IMR-90 (cell line): ENCODE data around the gene ERCC1. TPM values are rescaled to one million over a fixed set of nuclear protein-coding genes. Genes with fewer than 3 reads are reported as not detected.

Experiments used
- ATAC-seq: fragments of 200-7000 bp; cut with Tn5 transposase; 2 replicates; pipeline ENCODE4 v1.9.1; 2020; ENCODE audit warnings: low read depth, mild to moderate bottlenecking, moderate library complexity
- BruUV-seq: library from RNA; stranded (reverse); fragments of 400-500 nt; replicated peaks from 2 replicates; lab custom pipeline; 2021; lab: Mats Ljungman, UMichigan
- CTCF ChIA-PET: fragments of 300-600 bp; formaldehyde crosslinking; extraction: SDS; loops from one replicate; lab custom pipeline; 2021; ENCODE audit warnings: antibody characterized with exemption; lab: Yijun Ruan, JAX
- POLR2A ChIA-PET: fragments of 300-600 bp; sonication (Branson Sonifier 250); formaldehyde crosslinking; loops from one replicate; lab custom pipeline; 2022; ENCODE audit warnings: antibody characterized with exemption; ENCODE audit not compliant: unreplicated experiment; lab: Charles Lee
- DNase-seq: peaks from one replicate; pipeline ENCODE4 v3.0.0; 2013
- H2AFZ ChIP-seq: replicated peaks from 2 replicates; pipeline ENCODE3; 2013; ENCODE audit warnings: low read length, mild to moderate bottlenecking; ENCODE audit not compliant: poor library complexity
- H2AK5ac ChIP-seq: 2 replicates; pipeline ENCODE4 v1.6.1; 2013; ENCODE audit warnings: low read depth, low read length, inconsistent platforms
- H2AK9ac ChIP-seq: replicated peaks from 2 replicates; pipeline ENCODE3; 2013; ENCODE audit warnings: mild to moderate bottlenecking, low read depth, low read length, moderate library complexity; ENCODE audit not compliant: poor library complexity
- H2BK120ac ChIP-seq: 2 replicates; pipeline ENCODE4 v1.6.1; 2013; ENCODE audit warnings: low read depth, low read length, inconsistent platforms
- H2BK15ac ChIP-seq: 3 replicates; pipeline ENCODE4 v1.6.1; 2013; ENCODE audit warnings: low read depth, low read length, inconsistent platforms
- H2BK20ac ChIP-seq: 2 replicates; pipeline ENCODE4 v1.6.1; 2013; ENCODE audit warnings: low read depth, mild to moderate bottlenecking, inconsistent platforms, low read length, moderate library complexity
- H2BK5ac ChIP-seq: 2 replicates; pipeline ENCODE4 v1.6.1; 2013; ENCODE audit warnings: mild to moderate bottlenecking, low read depth, low read length, inconsistent platforms; ENCODE audit not compliant: poor library complexity, severe bottlenecking
- H3K14ac ChIP-seq: replicated peaks from 2 replicates; pipeline ENCODE4 v1.6.1; 2013; ENCODE audit warnings: low read depth, low read length, inconsistent platforms
- H3K18ac ChIP-seq: 2 replicates; pipeline ENCODE4 v1.6.1; 2013; ENCODE audit warnings: low read depth, low read length, control low read depth
- H3K23ac ChIP-seq: 2 replicates; pipeline ENCODE4 v1.6.1; 2013; ENCODE audit warnings: low read depth, low read length, inconsistent platforms
- H3K27ac ChIP-seq: 2 replicates; pipeline ENCODE4 v1.5.1; 2013; ENCODE audit warnings: mild to moderate bottlenecking, control low read depth, low read length; ENCODE audit not compliant: insufficient read depth
- H3K27me3 ChIP-seq: 2 replicates; pipeline ENCODE4 v1.6.1; 2013; ENCODE audit warnings: low read length; ENCODE audit not compliant: control insufficient read depth, insufficient read depth
- H3K36me3 ChIP-seq: 2 replicates; pipeline ENCODE4 v1.6.1; 2013; ENCODE audit warnings: low read length, mixed read lengths; ENCODE audit not compliant: control insufficient read depth, insufficient read depth
- H3K4ac ChIP-seq: 2 replicates; pipeline ENCODE4 v1.6.1; 2013; ENCODE audit warnings: low read depth, low read length, inconsistent platforms
- H3K4me1 ChIP-seq: 2 replicates; pipeline ENCODE4 v1.6.1; 2013; ENCODE audit warnings: low read length, mixed read lengths; ENCODE audit not compliant: control insufficient read depth, insufficient read depth
- H3K4me2 ChIP-seq: 2 replicates; pipeline ENCODE4 v1.6.1; 2013; ENCODE audit warnings: low read depth, mild to moderate bottlenecking, control low read depth, low read length, moderate library complexity
- H3K4me3 ChIP-seq: 2 replicates; pipeline ENCODE4 v1.5.1; 2013; ENCODE audit warnings: low read depth, mild to moderate bottlenecking, control low read depth, low read length, moderate library complexity; ENCODE audit not compliant: insufficient read depth
- H3K56ac ChIP-seq: 2 replicates; pipeline ENCODE4 v1.6.1; 2013; ENCODE audit warnings: low read length, inconsistent platforms; ENCODE audit not compliant: insufficient read depth; ENCODE audit errors: extremely low read depth
- H3K79me1 ChIP-seq, 2 experiments: 2 replicates each; pipeline ENCODE4 v1.6.1; 2013; ENCODE audit warnings: low read length in 2 of 2, inconsistent platforms in 1 of 2, low read depth in 1 of 2
- H3K9ac ChIP-seq: 2 replicates; pipeline ENCODE4 v1.6.1; 2013; ENCODE audit warnings: low read depth, low read length, control low read depth
- H3K9me1 ChIP-seq: 2 replicates; pipeline ENCODE4 v1.6.1; 2013; ENCODE audit warnings: low read length, inconsistent platforms; ENCODE audit not compliant: insufficient read depth
- H3K9me3 ChIP-seq: 2 replicates; pipeline ENCODE4 v1.6.1; 2013; ENCODE audit warnings: low read length; ENCODE audit not compliant: control insufficient read depth, insufficient read depth
- H4K20me1 ChIP-seq: 2 replicates; pipeline ENCODE4 v1.6.1; 2013; ENCODE audit warnings: low read length, inconsistent platforms; ENCODE audit not compliant: insufficient read depth
- H4K5ac ChIP-seq: 2 replicates; pipeline ENCODE4 v1.6.1; 2013; ENCODE audit warnings: mild to moderate bottlenecking, low read depth, low read length, control low read depth
- H4K8ac ChIP-seq, 2 experiments: 2 replicates each; pipeline ENCODE4 v1.6.1; 2013; ENCODE audit warnings: low read depth in 2 of 2, low read length in 2 of 2, control low read depth in 1 of 2, inconsistent platforms in 1 of 2
- H4K91ac ChIP-seq: 2 replicates; pipeline ENCODE4 v1.6.1; 2013; ENCODE audit warnings: low read depth, low read length, inconsistent platforms; ENCODE audit not compliant: insufficient read depth
- BHLHE40 ChIP-seq: fragments of 150-350 bp; IDR thresholded peaks from 2 replicates; pipeline ENCODE4 v1.6.1; 2016; ENCODE audit warnings: mild to moderate bottlenecking, low read depth, low read length
- CTCF ChIP-seq: conservative IDR thresholded peaks from 2 replicates; pipeline ENCODE4 v1.5.1; 2012; ENCODE audit warnings: mild to moderate bottlenecking, low read depth, low read length, improper control_type of control experiment
- ELK1 ChIP-seq: fragments of 150-350 bp; IDR thresholded peaks from 2 replicates; pipeline ENCODE4 v1.6.1; 2016; ENCODE audit warnings: low read depth, mild to moderate bottlenecking, low read length, moderate library complexity, borderline replicate concordance
- FOS ChIP-seq: fragments of 150-350 bp; IDR thresholded peaks from 2 replicates; pipeline ENCODE4 v1.6.1; 2016; ENCODE audit warnings: low read depth, low read length
- MAFK ChIP-seq: IDR thresholded peaks from 2 replicates; pipeline ENCODE4 v1.6.1; 2012; ENCODE audit warnings: low read depth, low read length, improper control_type of control experiment
- MAZ ChIP-seq: IDR thresholded peaks from 2 replicates; pipeline ENCODE4 v1.6.1; 2012; ENCODE audit warnings: low read depth, mild to moderate bottlenecking, low read length, improper control_type of control experiment, moderate library complexity, borderline replicate concordance
- MXI1 ChIP-seq: IDR thresholded peaks from 2 replicates; pipeline ENCODE4 v1.6.1; 2012; ENCODE audit warnings: low read depth, mild to moderate bottlenecking, low read length, moderate library complexity, borderline replicate concordance
- NFE2L2 ChIP-seq: fragments of 150-350 bp; IDR thresholded peaks from 2 replicates; pipeline ENCODE4 v1.6.1; 2016; ENCODE audit warnings: low read depth, mild to moderate bottlenecking, low read length
- POLR2A ChIP-seq: IDR thresholded peaks from 2 replicates; pipeline ENCODE4 v1.6.1; 2012; ENCODE audit warnings: mild to moderate bottlenecking, low read depth, low read length
- RAD21 ChIP-seq: IDR thresholded peaks from 2 replicates; pipeline ENCODE4 v1.6.1; 2012; ENCODE audit warnings: low read length, improper control_type of control experiment
- RCOR1 ChIP-seq: IDR thresholded peaks from 2 replicates; pipeline ENCODE4 v1.6.1; 2012; ENCODE audit warnings: mild to moderate bottlenecking, low read length, improper control_type of control experiment; ENCODE audit not compliant: insufficient replicate concordance
- SMC3 ChIP-seq: fragments of 150-350 bp; IDR thresholded peaks from 2 replicates; pipeline ENCODE4 v1.6.1; 2016; ENCODE audit warnings: low read depth, mild to moderate bottlenecking, antibody characterized with exemption, low read length, moderate library complexity
- WGBS, 2 experiments: methylation state at CpG; one replicate each; pipeline versions ENCODE4 v1.1.5 to v1.1.7; 2013; ENCODE audit warnings: missing lambda C conversion rate in 2 of 2; ENCODE audit not compliant: insufficient read length in 1 of 2; ENCODE audit errors: extremely low coverage in 2 of 2; 5-methylcytosine and 5-hydroxymethylcytosine counted together
- dilution Hi-C: fragments of 300-500 bp; cut with HindIII; formaldehyde crosslinking; loops from one replicate; pipeline ENCODE4 v1.14.3; 2018; ENCODE audit warnings: low sequenced_read_pairs; ENCODE audit not compliant: unreplicated experiment
- in situ Hi-C: fragments of 300-500 bp; cut with MboI; formaldehyde crosslinking; loops from 3 replicates; pipeline ENCODE4 v1.14.3; 2019; ENCODE audit warnings: low sequenced_read_pairs, inconsistent platforms, mixed read lengths
- intact Hi-C: fragments of 100-400 bp; cut with micrococcal nuclease; formaldehyde crosslinking; loops from 2 replicates; pipeline ENCODE4 v1.10.0; 2022
- polyA plus RNA-seq, 3 experiments: library from polyadenylated mRNA; depleted of rRNA; stranded (reverse); fragments of >200 nt; gene quantifications; 2 replicates each; pipeline ENCODE4 v1.2.3, GENCODE V29; 2012; ENCODE audit warnings: low replicate concordance in 1 of 3
- total RNA-seq: library from RNA; depleted of rRNA; stranded (reverse); fragments of >200 nt; gene quantifications from 2 replicates; pipeline ENCODE4 v1.2.3, GENCODE V29; 2012
- TF ChIP-seq, protein P1 (sequence below): fragments of 150-350 bp; IDR thresholded peaks from 2 replicates; pipeline ENCODE4 v1.6.1; 2017; ENCODE audit warnings: mild to moderate bottlenecking, antibody characterized with exemption, low read length, low read depth

ERCC1 gene
- total and polyA plus RNA-seq, 2 of the 4 experiments (the other 2 are of a cell fraction), result 84.2 to 132 TPM

GRCh38 chr19:45420871-45421270 is 2.8 kb downstream of the ERCC1 start:
- H4K91ac ChIP-seq, result no peak overlapping the region
- no peak overlapping the region for H4K8ac ChIP-seq
- no peak overlapping the region for H2AFZ ChIP-seq
- no peak for ATAC-seq
- CTCF ChIA-PET, result no interaction called here
- H3K23ac ChIP-seq, result no peak overlapping the region
- intact Hi-C loops, result no loop called here
- H3K27me3 ChIP-seq, result no peaks in the 10 kb centered on the region
- H3K9me3 ChIP-seq, result no peaks in the 10 kb centered on the region
- no peak overlapping the region for H2AK9ac ChIP-seq
- 96% methylated on average over 4 of the region's 6 CpGs; no CpG with 5 or more reads in 1 of the 2 experiments for WGBS, 2 experiments
- no peaks in the 10 kb centered on the region for H4K20me1 ChIP-seq
- H3K4ac ChIP-seq, result no peak overlapping the region
- H2BK120ac ChIP-seq, result no peak overlapping the region
- H3K56ac ChIP-seq, result no peak overlapping the region
- POLR2A ChIA-PET, result no interaction called here
- in situ Hi-C loops, result no loop called here
- no peak overlapping the region for H2BK20ac ChIP-seq
- TF ChIP-seq NFE2L2 (no peak), MXI1 (no peak), BHLHE40 (no peak), RAD21 (no peak), MAZ (no peak), ELK1 (no peak), MAFK (no peak), SMC3 (no peak), FOS (no peak), RCOR1 (no peak), CTCF (no peak), POLR2A (no peak)
- TF ChIP-seq, protein P1, sequence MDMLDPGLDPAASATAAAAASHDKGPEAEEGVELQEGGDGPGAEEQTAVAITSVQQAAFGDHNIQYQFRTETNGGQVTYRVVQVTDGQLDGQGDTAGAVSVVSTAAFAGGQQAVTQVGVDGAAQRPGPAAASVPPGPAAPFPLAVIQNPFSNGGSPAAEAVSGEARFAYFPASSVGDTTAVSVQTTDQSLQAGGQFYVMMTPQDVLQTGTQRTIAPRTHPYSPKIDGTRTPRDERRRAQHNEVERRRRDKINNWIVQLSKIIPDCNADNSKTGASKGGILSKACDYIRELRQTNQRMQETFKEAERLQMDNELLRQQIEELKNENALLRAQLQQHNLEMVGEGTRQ, result no peak
- H2BK5ac ChIP-seq, result no peak overlapping the region
- H3K27ac ChIP-seq, result no peak overlapping the region
- peaks cover 14 to 47% of the 10 kb centered on the region in 2 experiments for H3K79me1 ChIP-seq
- peaks cover 39% of the 10 kb centered on the region for H3K36me3 ChIP-seq
- no peak for DNase-seq
- no peak overlapping the region for H3K9ac ChIP-seq
- no peak overlapping the region for H4K5ac ChIP-seq
- H3K14ac ChIP-seq, result no peak overlapping the region
- H3K4me1 ChIP-seq, result peaks cover 5% of the 10 kb centered on the region
- dilution Hi-C loops, result no loop called here
- no peaks in the 10 kb centered on the region; the same call in 1 of the 2 replicates for H3K9me1 ChIP-seq
- H3K4me2 ChIP-seq, result no peak overlapping the region
- H2BK15ac ChIP-seq, result no peak overlapping the region
- H2AK5ac ChIP-seq, result no peak overlapping the region
- H3K18ac ChIP-seq, result no peak overlapping the region
- H3K4me3 ChIP-seq, result no peak overlapping the region
- no TSS peak for BruUV-seq
